Astrocyte (in vitro differentiated cells and primary cell): ENCODE measurements around the gene RASD1. TPM values are rescaled to one million over a fixed set of nuclear protein-coding genes. Genes with fewer than 3 reads are reported as not detected.

Source experiments
- DNase-seq: peaks from one replicate; pipeline ENCODE4 v3.0.0-alpha.2; 2010; ENCODE audit warnings: low read depth
- FAIRE-seq: peaks from 2 replicates; lab custom pipeline; 2011; peaks lifted over from hg19 to GRCh38; lab: Jason Lieb, UNC
- H2AFZ ChIP-seq: 2 replicates; pipeline ENCODE4 v1.6.0; 2012; ENCODE audit warnings: low read depth, low read length, inconsistent platforms
- H3K27ac ChIP-seq: 2 replicates; pipeline ENCODE4 v1.5.1; 2011; ENCODE audit warnings: low read depth, low read length, inconsistent platforms
- H3K27me3 ChIP-seq: 2 replicates; pipeline ENCODE4 v1.6.0; 2011; ENCODE audit warnings: low read length, inconsistent platforms; ENCODE audit not compliant: insufficient read depth
- H3K36me3 ChIP-seq: 2 replicates; pipeline ENCODE4 v1.5.1; 2011; ENCODE audit warnings: low read length, inconsistent platforms; ENCODE audit not compliant: insufficient read depth
- H3K4me1 ChIP-seq: 2 replicates; pipeline ENCODE4 v1.5.1; 2011; ENCODE audit warnings: low read length, inconsistent platforms; ENCODE audit not compliant: insufficient read depth
- H3K4me2 ChIP-seq: 2 replicates; pipeline ENCODE4 v1.6.0; 2012; ENCODE audit warnings: low read length, inconsistent platforms
- H3K4me3 ChIP-seq: 2 replicates; pipeline ENCODE4 v1.5.1; 2011; ENCODE audit warnings: low read depth, mild to moderate bottlenecking, low read length, inconsistent platforms; ENCODE audit not compliant: insufficient read depth
- H3K79me2 ChIP-seq: 2 replicates; pipeline ENCODE4 v1.6.0; 2012; ENCODE audit warnings: mild to moderate bottlenecking, low read length, inconsistent platforms; ENCODE audit not compliant: insufficient read depth
- H3K9ac ChIP-seq: 2 replicates; pipeline ENCODE4 v1.6.0; 2012; ENCODE audit warnings: mild to moderate bottlenecking, low read length, inconsistent platforms
- H3K9me3 ChIP-seq: 2 replicates; pipeline ENCODE4 v1.5.1; 2012; ENCODE audit warnings: low read depth, mild to moderate bottlenecking, low read length, inconsistent platforms; ENCODE audit not compliant: insufficient read depth
- H4K20me1 ChIP-seq: 2 replicates; pipeline ENCODE4 v1.6.0; 2012; ENCODE audit warnings: low read length, inconsistent platforms; ENCODE audit not compliant: insufficient read depth
- H3K27ac Mint-ChIP-seq: one replicate; pipeline ENCODE4 v1.8.0; 2021; ENCODE audit warnings: mild to moderate bottlenecking, mixed read lengths; ENCODE audit not compliant: unreplicated experiment
- H3K27me3 Mint-ChIP-seq: one replicate; pipeline ENCODE4 v1.8.0; 2021; ENCODE audit warnings: low read depth, mixed read lengths; ENCODE audit not compliant: unreplicated experiment
- H3K36me3 Mint-ChIP-seq: one replicate; pipeline ENCODE4 v1.8.0; 2021; ENCODE audit warnings: low read depth, mixed read lengths; ENCODE audit not compliant: unreplicated experiment
- H3K4me1 Mint-ChIP-seq: one replicate; pipeline ENCODE4 v1.8.0; 2021; ENCODE audit warnings: low read depth, mixed read lengths; ENCODE audit not compliant: unreplicated experiment
- H3K4me3 Mint-ChIP-seq: one replicate; pipeline ENCODE4 v1.8.0; 2021; ENCODE audit warnings: mild to moderate bottlenecking, moderate library complexity, mixed read lengths; ENCODE audit not compliant: unreplicated experiment
- H3K9me3 Mint-ChIP-seq: one replicate; pipeline ENCODE4 v1.8.0; 2021; ENCODE audit warnings: mild to moderate bottlenecking, mixed read lengths; ENCODE audit not compliant: unreplicated experiment
- EZH2 ChIP-seq: IDR thresholded peaks from 2 replicates; pipeline ENCODE4 v1.6.1; 2012; ENCODE audit warnings: mild to moderate bottlenecking, low read length, inconsistent platforms; ENCODE audit not compliant: insufficient read depth
- total RNA-seq: library from RNA; stranded (reverse); gene quantifications from 2 replicates; pipeline ENCODE4 v1.2.1, GENCODE V29; 2021
- TF ChIP-seq, protein P1 (sequence below): IDR thresholded peaks from 2 replicates; pipeline ENCODE4 v1.5.1; 2011; ENCODE audit warnings: low read depth, mild to moderate bottlenecking, inconsistent platforms, low read length, moderate library complexity; ENCODE audit not compliant: insufficient read depth

Gene RASD1
- total RNA-seq, 1 donor from 2014 or later = 0.77 TPM

DNA sequence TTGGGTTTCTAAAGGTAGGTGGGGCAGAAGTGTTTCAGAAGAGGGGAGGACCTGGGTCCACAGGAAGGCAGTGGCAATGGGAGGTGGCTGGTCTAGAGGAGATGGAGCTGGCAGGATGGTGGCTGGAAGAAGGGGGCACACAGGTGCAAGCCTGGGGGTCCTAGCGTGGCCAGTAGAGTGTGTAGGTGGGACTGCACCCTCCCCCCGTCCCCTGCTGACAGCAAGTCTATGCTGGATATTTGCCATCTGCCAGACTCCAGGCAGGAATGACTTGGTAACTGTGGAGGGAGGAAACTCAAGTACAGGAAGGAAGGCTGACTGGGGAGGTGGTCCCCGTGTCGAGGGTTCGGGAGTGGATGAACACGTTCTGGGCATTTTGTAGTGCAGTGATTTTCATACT, 10.8 kb downstream of the RASD1 start:
- Histone ChIP-seq H3K79me2 (peaks cover 59% of the 10 kb centered on the region), H3K4me1 (peaks cover 3% of the 10 kb centered on the region), H3K4me2 (no peak overlapping the region), H4K20me1 (peaks cover 60% of the 10 kb centered on the region), H3K9me3 (no peaks in the 10 kb centered on the region), H3K4me3 (no peak overlapping the region), H3K27ac (no peak overlapping the region), H2AFZ (no peak overlapping the region), H3K27me3 (no peaks in the 10 kb centered on the region), H3K9ac (no peak overlapping the region), H3K36me3 (peaks cover 1% of the 10 kb centered on the region)
- Mint-ChIP-seq H3K36me3 (peaks cover 13% of the 10 kb centered on the region), H3K27me3 (no peaks in the 10 kb centered on the region), H3K4me3 (no peak overlapping the region), H3K27ac (no peak overlapping the region), H3K9me3 (no peaks in the 10 kb centered on the region), H3K4me1 (peaks cover 6% of the 10 kb centered on the region)
- DNase-seq (no peak), FAIRE-seq (no peak)
- TF ChIP-seq, protein P1, sequence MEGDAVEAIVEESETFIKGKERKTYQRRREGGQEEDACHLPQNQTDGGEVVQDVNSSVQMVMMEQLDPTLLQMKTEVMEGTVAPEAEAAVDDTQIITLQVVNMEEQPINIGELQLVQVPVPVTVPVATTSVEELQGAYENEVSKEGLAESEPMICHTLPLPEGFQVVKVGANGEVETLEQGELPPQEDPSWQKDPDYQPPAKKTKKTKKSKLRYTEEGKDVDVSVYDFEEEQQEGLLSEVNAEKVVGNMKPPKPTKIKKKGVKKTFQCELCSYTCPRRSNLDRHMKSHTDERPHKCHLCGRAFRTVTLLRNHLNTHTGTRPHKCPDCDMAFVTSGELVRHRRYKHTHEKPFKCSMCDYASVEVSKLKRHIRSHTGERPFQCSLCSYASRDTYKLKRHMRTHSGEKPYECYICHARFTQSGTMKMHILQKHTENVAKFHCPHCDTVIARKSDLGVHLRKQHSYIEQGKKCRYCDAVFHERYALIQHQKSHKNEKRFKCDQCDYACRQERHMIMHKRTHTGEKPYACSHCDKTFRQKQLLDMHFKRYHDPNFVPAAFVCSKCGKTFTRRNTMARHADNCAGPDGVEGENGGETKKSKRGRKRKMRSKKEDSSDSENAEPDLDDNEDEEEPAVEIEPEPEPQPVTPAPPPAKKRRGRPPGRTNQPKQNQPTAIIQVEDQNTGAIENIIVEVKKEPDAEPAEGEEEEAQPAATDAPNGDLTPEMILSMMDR = no peak

DNA sequence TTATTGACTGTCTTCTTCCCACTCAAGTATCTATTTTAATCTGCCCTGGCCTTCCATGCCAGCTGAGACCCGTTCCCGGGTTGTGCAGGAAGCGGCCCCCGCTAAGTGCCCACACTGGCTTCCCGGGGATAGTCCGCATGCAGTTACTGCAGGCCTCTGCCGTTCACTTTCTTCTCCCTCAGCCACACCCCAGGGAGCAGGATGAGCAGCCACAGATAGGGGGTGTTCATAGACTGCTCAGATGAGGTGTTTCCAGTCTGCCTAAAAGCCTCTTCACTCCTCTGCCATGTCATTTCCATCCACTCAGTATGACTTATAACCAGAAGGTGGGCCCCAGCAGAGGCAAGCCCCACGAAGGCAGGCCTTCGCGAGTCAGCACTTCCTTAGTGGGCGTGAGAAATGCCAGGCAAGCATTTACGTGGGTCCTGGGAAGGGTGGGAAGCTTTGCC, 11.7 kb downstream of the RASD1 start:
- peaks cover 59% of the 10 kb centered on the region for H4K20me1 ChIP-seq
- no peak overlapping the region for H3K4me3 ChIP-seq
- H3K4me2 ChIP-seq = no peak overlapping the region
- Mint-ChIP-seq H3K27me3 (no peaks in the 10 kb centered on the region), H3K36me3 (peaks cover 14% of the 10 kb centered on the region), H3K4me3 (no peak overlapping the region), H3K27ac (peak overlapping the region; percentile 50), H3K4me1 (peaks cover 6% of the 10 kb centered on the region), H3K9me3 (no peaks in the 10 kb centered on the region)
- TF ChIP-seq, protein P1 = no peak
- no peak for TF ChIP-seq EZH2
- DNase-seq (no peak), FAIRE-seq (no peak)
- H3K4me1 ChIP-seq = peaks cover 3% of the 10 kb centered on the region
- no peak overlapping the region for H3K27ac ChIP-seq
- no peak overlapping the region for H3K9ac ChIP-seq
- H2AFZ ChIP-seq = no peak overlapping the region
- peaks cover 68% of the 10 kb centered on the region for H3K79me2 ChIP-seq
- no peaks in the 10 kb centered on the region for H3K27me3 ChIP-seq
- H3K36me3 ChIP-seq = no peaks in the 10 kb centered on the region
- H3K9me3 ChIP-seq = no peaks in the 10 kb centered on the region

GRCh38 chr17:17481860-17482259, 14.3 kb downstream of the RASD1 start:
- Mint-ChIP-seq H3K9me3 (no peaks in the 10 kb centered on the region), H3K4me3 (no peak overlapping the region), H3K36me3 (peaks cover 11% of the 10 kb centered on the region), H3K27ac (no peak overlapping the region), H3K27me3 (no peaks in the 10 kb centered on the region), H3K4me1 (peaks cover 13% of the 10 kb centered on the region)
- Histone ChIP-seq H3K4me2 (no peak overlapping the region), H3K36me3 (no peaks in the 10 kb centered on the region), H3K79me2 (peaks cover 84% of the 10 kb centered on the region), H4K20me1 (peaks cover 47% of the 10 kb centered on the region), H3K27me3 (no peaks in the 10 kb centered on the region), H3K9me3 (no peaks in the 10 kb centered on the region), H3K4me3 (no peak overlapping the region), H3K9ac (no peak overlapping the region), H3K27ac (no peak overlapping the region), H2AFZ (no peak overlapping the region), H3K4me1 (peaks cover 13% of the 10 kb centered on the region)
- no peak for FAIRE-seq
- DNase-seq = no peak
- TF ChIP-seq EZH2 = no peak
- TF ChIP-seq, protein P1 = no peak
